CD4-positive, alpha-beta memory T cell (primary cell): Measurements from ENCODE around the gene RAB36. TPM values are rescaled to one million over a fixed set of nuclear protein-coding genes. Genes with fewer than 3 reads are reported as not detected.

ENCODE experiments used
- CTCF ChIA-PET: fragments of 350-600 bp; sonication (Branson Sonifier 250); formaldehyde crosslinking; loops from one replicate; lab custom pipeline; 2021; ENCODE audit warnings: inconsistent platforms; ENCODE audit not compliant: partially characterized antibody; lab: Charles Lee
- POLR2A ChIA-PET: fragments of 350-600 bp; sonication (Branson Sonifier 250); formaldehyde crosslinking; loops from one replicate; lab custom pipeline; 2021; ENCODE audit not compliant: partially characterized antibody; lab: Charles Lee
- DNase-seq, 5 donors: peaks; one replicate each; pipeline versions ENCODE4 v3.0.0 to v3.0.0-alpha.2; 2020 to 2022; ENCODE audit warnings: mixed read lengths in 1 of 5
- H3K27ac ChIP-seq: one replicate; pipeline ENCODE4 v1.7.0; 2013; ENCODE audit warnings: low read depth, low read length
- H3K27me3 ChIP-seq: 2 replicates; pipeline ENCODE4 v1.7.0; 2013; ENCODE audit warnings: mild to moderate bottlenecking, low read length, moderate library complexity; ENCODE audit not compliant: insufficient read depth
- H3K36me3 ChIP-seq: 2 replicates; pipeline ENCODE4 v1.7.0; 2013; ENCODE audit warnings: mild to moderate bottlenecking, low read length, moderate library complexity; ENCODE audit not compliant: insufficient read depth
- H3K4me1 ChIP-seq: 2 replicates; pipeline ENCODE4 v1.7.0; 2013; ENCODE audit warnings: mild to moderate bottlenecking, low read length, moderate library complexity; ENCODE audit not compliant: insufficient read depth
- H3K4me3 ChIP-seq, 2 donors: one replicate each; pipeline ENCODE4 v1.7.0; 2013; ENCODE audit warnings: low read length in 2 of 2, mild to moderate bottlenecking in 1 of 2
- H3K9me3 ChIP-seq, 2 donors: one replicate each; pipeline ENCODE4 v1.7.0; 2013; ENCODE audit warnings: low read length in 2 of 2, control low read depth in 1 of 2; ENCODE audit not compliant: control insufficient read depth in 1 of 2
- H3K27ac Mint-ChIP-seq, 7 donors: one replicate each; pipeline ENCODE4 v1.8.0; 2020 to 2021; ENCODE audit warnings: mixed read lengths in 7 of 7, mild to moderate bottlenecking in 6 of 7, inconsistent platforms in 3 of 7, moderate library complexity in 3 of 7
- H3K27me3 Mint-ChIP-seq, 2 donors: one replicate each; pipeline ENCODE4 v1.8.0; 2020 to 2021; ENCODE audit warnings: mixed read lengths in 2 of 2
- H3K36me3 Mint-ChIP-seq, 2 donors: one replicate each; pipeline ENCODE4 v1.8.0; 2020 to 2021; ENCODE audit warnings: mixed read lengths in 2 of 2, inconsistent platforms in 1 of 2, mild to moderate bottlenecking in 1 of 2
- H3K4me1 Mint-ChIP-seq, 4 donors: one replicate each; pipeline ENCODE4 v1.8.0; 2020 to 2021; ENCODE audit warnings: mixed read lengths in 4 of 4, mild to moderate bottlenecking in 1 of 4
- H3K4me3 Mint-ChIP-seq, 8 donors: one replicate each; pipeline ENCODE4 v1.8.0; 2020 to 2021; ENCODE audit warnings: mixed read lengths in 8 of 8, mild to moderate bottlenecking in 7 of 8, moderate library complexity in 6 of 8, inconsistent platforms in 3 of 8
- H3K9me3 Mint-ChIP-seq, 8 donors: one replicate each; pipeline ENCODE4 v1.8.0; 2020 to 2021; ENCODE audit warnings: mixed read lengths in 8 of 8, mild to moderate bottlenecking in 5 of 8, inconsistent platforms in 3 of 8, moderate library complexity in 1 of 8
- intact Hi-C: fragments of 100-400 bp; cut with micrococcal nuclease; formaldehyde crosslinking; loops from one replicate; pipeline ENCODE4 v1.15.1; 2023
- polyA plus RNA-seq, 2 donors: library from polyadenylated mRNA; unstranded; fragments of 300-500 nt; fragmentation: Illumina TruSeq; gene quantifications; one replicate each; pipeline ENCODE4 v1.2.3, GENCODE V29; 2021
- total RNA-seq, 2 experiments: library from RNA; stranded (reverse); gene quantifications; one replicate each; pipeline ENCODE4 v1.2.3, GENCODE V29; 2021

Gene RAB36
- total and polyA plus RNA-seq, 4 experiments from 2014 or later = 0.33 to 1.1 (median 0.63) TPM

DNA sequence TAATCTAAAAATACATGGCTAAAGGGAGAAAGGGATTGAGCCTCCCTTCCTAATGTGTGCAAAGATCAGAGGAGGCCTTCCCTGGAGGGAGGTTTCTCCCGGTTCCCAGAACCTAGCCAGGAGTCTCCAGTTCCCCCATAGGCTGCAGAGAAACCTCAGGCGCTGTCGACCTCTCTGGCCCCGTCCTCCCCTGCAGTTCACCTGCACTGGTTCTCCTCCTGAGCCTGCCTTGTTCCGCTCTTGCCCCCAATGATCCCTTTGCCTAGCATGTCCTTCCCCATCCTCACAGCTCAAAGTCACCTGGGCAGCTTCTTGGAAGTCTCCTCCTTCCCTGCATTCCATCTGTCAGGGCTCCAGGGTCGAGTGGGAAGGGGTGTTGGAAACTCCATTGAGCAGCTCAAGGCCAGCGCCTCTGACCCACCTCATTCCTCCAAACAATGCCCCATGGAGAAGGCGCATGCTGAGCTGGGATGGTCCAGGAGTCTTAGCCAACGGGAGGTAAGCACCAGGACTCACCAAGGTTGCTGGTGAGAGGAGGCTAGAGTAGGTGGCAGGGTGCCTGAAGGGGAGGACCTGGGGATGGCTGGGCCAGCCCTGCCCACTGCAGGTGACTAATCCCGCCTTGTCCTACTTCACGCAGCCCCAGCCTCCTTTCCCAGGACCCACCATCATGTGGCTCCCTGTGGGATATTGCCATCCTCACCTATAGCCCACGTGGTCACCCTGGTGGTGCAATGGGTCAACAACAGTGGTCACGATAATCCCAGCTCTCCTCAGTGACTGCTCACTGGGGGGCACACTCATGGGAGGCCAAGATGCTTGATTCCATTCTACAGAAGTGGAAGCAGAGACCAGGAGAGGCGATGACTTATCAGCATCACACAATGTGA, 18.9 kb upstream of the RAB36 start:
- CTCF ChIA-PET = interaction anchor here (1.0 to 10.5 kb wide), 2 partner anchors 169 to 184 kb away, joined by 3 to 185 read pairs; no protein-coding TSS in a partner anchor
- POLR2A ChIA-PET = no interaction called here
- no peaks in the 10 kb centered on the region for H3K36me3 Mint-ChIP-seq
- H3K27me3 Mint-ChIP-seq = no peaks in the 10 kb centered on the region
- no peaks in the 10 kb centered on the region for H3K9me3 Mint-ChIP-seq
- peak overlapping the region in 2 of 7 donors; percentile 35 to 42 for H3K27ac Mint-ChIP-seq
- H3K27me3 ChIP-seq = no peaks in the 10 kb centered on the region
- H3K36me3 ChIP-seq = no peaks in the 10 kb centered on the region
- no peak overlapping the region for H3K4me3 Mint-ChIP-seq
- no peak overlapping the region for H3K4me3 ChIP-seq
- intact Hi-C loops = no loop called here
- DNase-seq = no peak
- H3K27ac ChIP-seq = no peak overlapping the region
- H3K9me3 ChIP-seq = no peaks in the 10 kb centered on the region
- H3K4me1 ChIP-seq = no peaks in the 10 kb centered on the region
- peaks cover 0 to 7% (median 5%) of the 10 kb centered on the region in 4 donors for H3K4me1 Mint-ChIP-seq

DNA sequence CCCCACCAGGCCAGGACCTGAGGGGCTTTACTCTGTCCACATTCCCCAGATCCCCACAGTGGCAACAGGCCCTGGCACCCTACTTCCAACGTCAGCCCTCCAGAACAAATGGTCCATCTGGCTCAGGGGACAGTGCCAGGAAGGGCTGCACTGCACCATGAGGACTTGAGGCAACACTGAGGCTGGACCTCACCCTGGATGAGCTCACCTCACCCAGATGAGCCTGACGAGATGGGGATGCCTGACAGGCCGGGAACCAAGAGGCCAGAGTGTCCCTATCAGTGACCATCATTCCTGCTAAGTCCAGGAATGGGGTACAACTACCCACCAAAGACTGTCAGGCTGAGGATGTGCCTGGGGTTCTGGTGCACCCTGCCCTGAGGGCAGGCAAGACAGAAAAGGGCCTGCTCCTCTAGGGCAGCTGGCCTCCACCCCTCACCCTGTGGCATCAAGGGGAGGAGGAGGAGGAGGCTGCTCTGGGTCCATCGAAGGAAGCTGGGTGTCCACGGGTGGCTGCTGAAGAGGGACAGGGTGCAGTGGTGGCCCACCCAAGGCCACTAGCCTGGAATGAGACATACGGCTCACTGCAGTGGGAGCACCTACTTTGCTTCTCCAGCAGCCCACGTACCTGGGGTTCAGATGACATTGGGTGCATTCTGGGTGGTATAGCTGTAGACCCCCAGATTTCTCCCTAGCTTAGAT, 18.1 kb upstream of the RAB36 start:
- Histone ChIP-seq H3K4me3 (no peak overlapping the region), H3K4me1 (no peaks in the 10 kb centered on the region), H3K9me3 (no peaks in the 10 kb centered on the region), H3K27ac (no peak overlapping the region), H3K36me3 (no peaks in the 10 kb centered on the region), H3K27me3 (no peaks in the 10 kb centered on the region)
- no peaks in the 10 kb centered on the region for H3K36me3 Mint-ChIP-seq
- H3K9me3 Mint-ChIP-seq = no peaks in the 10 kb centered on the region
- H3K27ac Mint-ChIP-seq = no peak overlapping the region
- ChIA-PET POLR2A (no interaction called here), CTCF (interaction anchor here (1.0 to 10.5 kb wide), 9 partner anchors 8 to 185 kb away, joined by 3 to 185 read pairs (median 4); partner anchors contain the start of gene RAB36)
- no peak for DNase-seq
- H3K4me1 Mint-ChIP-seq = peaks cover 0 to 7% (median 5%) of the 10 kb centered on the region in 4 donors
- intact Hi-C loops = no loop called here
- no peaks in the 10 kb centered on the region for H3K27me3 Mint-ChIP-seq
- H3K4me3 Mint-ChIP-seq = no peak overlapping the region

DNA sequence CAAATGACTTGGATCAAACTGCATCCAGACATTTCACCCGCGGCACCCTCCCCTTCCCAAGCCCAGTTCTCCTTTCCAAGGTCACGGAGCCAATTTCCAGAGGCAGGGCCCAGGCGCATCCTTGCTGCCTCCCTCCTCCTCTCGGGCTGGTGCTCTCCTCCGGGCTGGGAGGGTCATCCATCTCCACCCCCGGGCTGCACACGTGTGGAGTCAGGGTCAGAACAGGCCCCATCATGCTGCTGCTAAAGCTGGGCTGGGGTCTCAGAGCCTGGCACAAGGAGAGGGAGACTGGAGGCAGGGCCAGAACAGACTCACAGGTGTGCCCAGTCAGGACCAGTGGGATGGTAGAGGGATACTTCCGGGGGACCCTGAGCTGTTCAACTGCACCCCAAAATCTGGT, 17.5 kb upstream of the RAB36 start:
- H3K9me3 Mint-ChIP-seq = no peaks in the 10 kb centered on the region
- no peak overlapping the region for H3K27ac Mint-ChIP-seq
- no peak for DNase-seq
- H3K4me3 Mint-ChIP-seq = no peak overlapping the region
- no peak overlapping the region for H3K4me3 ChIP-seq
- H3K36me3 ChIP-seq = no peaks in the 10 kb centered on the region
- no peaks in the 10 kb centered on the region for H3K36me3 Mint-ChIP-seq
- no peak overlapping the region for H3K27ac ChIP-seq
- ChIA-PET POLR2A (no interaction called here), CTCF (interaction anchor here (0.5 to 10.5 kb wide), 13 partner anchors 8 to 195 kb away, joined by 3 to 185 read pairs (median 3); partner anchors contain the start of gene RAB36)
- H3K27me3 Mint-ChIP-seq = no peaks in the 10 kb centered on the region
- H3K27me3 ChIP-seq = no peaks in the 10 kb centered on the region
- peaks cover 0 to 7% (median 5%) of the 10 kb centered on the region in 4 donors for H3K4me1 Mint-ChIP-seq
- no peaks in the 10 kb centered on the region for H3K9me3 ChIP-seq
- no peaks in the 10 kb centered on the region for H3K4me1 ChIP-seq
- intact Hi-C loops = loop anchor here (1.0 kb wide), 1 partner anchor 168 kb away; no protein-coding TSS in a partner anchor

DNA sequence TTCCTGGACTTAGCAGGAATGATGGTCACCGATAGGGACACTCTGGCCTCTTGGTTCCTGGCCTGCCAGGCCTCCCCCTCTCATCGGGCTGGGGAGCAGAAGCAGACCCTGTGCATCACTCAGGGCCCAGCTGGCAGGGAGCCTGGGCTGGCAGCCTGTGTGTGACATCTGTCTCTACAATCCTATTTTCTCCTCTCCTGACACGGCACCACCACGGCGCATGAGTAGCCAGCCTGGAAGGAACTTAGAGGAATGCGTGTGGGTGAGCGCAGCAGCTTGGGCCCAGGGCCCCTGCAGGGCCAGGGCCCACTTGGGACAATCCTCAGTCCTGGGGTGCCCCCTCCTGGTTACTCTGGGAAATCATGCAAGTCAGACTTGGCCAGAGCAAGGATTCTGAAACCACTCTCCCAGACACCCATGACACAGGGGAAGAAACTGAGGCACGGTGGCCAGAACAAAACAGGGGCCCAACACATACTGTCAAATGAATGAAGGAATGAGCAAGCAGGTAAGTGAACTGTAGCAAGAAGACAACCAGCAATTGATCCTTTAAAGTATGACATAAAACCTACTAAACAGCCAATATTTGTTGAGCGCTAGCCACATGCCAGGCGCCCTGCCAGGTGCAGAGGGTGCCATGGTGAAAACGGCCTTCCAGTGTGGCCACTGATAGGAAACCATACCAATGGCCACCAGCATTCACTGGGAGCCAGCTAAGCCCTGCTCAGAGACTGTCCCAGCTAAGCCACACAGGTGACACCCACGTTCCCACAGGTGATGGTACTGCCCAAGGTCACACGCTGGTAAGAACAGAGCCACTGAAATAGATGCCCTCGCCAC, 16.8 kb upstream of the RAB36 start:
- intact Hi-C loops = loop anchor here (1.0 kb wide), 1 partner anchor 169 kb away; no protein-coding TSS in a partner anchor
- H3K27me3 Mint-ChIP-seq = no peaks in the 10 kb centered on the region
- H3K27me3 ChIP-seq = no peaks in the 10 kb centered on the region
- peaks cover 0 to 7% (median 5%) of the 10 kb centered on the region in 4 donors for H3K4me1 Mint-ChIP-seq
- H3K4me1 ChIP-seq = no peaks in the 10 kb centered on the region
- H3K9me3 Mint-ChIP-seq = no peaks in the 10 kb centered on the region
- H3K27ac ChIP-seq = no peak overlapping the region
- no peak overlapping the region for H3K4me3 Mint-ChIP-seq
- no peak overlapping the region for H3K4me3 ChIP-seq
- no peaks in the 10 kb centered on the region for H3K9me3 ChIP-seq
- ChIA-PET POLR2A (no interaction called here), CTCF (interaction anchor here (0.5 to 10.5 kb wide), 15 partner anchors 9 to 196 kb away, joined by 3 to 185 read pairs (median 4); partner anchors contain the start of gene RAB36)
- DNase-seq = peak; percentile 64 to 70 (median 66)
- no peaks in the 10 kb centered on the region for H3K36me3 Mint-ChIP-seq
- H3K27ac Mint-ChIP-seq = peak overlapping the region in 4 of 7 donors; percentile 36 to 92 (median 84)
- no peaks in the 10 kb centered on the region for H3K36me3 ChIP-seq

DNA sequence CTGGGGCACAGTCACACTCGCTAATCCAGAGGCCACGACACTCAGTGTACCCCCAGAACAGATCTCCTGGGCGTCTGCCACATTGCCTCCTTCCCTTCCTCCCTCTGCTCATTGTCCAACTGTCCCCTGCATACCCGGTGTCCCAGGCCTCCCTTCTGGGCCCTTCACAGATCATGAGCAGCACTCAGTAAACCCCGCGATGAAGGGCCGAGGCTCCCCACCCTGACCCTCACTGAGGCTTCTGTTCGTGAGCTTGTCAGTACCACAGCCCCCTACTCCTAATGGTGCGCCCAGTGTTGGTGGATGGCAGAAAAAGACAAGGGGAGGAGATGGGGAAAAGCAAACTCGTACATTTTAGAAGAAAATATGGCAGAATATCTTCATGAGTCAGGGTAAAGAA, 16.1 kb upstream of the RAB36 start:
- H3K27ac Mint-ChIP-seq = no peak overlapping the region
- POLR2A ChIA-PET = no interaction called here
- CTCF ChIA-PET = interaction anchor here (1.2 to 10.5 kb wide), 4 partner anchors 9 to 171 kb away, joined by 5 to 185 read pairs (median 6); partner anchors contain the start of gene RAB36
- Histone ChIP-seq H3K4me3 (no peak overlapping the region), H3K36me3 (no peaks in the 10 kb centered on the region), H3K27me3 (no peaks in the 10 kb centered on the region), H3K27ac (no peak overlapping the region), H3K4me1 (no peaks in the 10 kb centered on the region), H3K9me3 (no peaks in the 10 kb centered on the region)
- no peaks in the 10 kb centered on the region for H3K27me3 Mint-ChIP-seq
- no peak for DNase-seq
- no peaks in the 10 kb centered on the region for H3K36me3 Mint-ChIP-seq
- H3K4me3 Mint-ChIP-seq = peak overlapping the region in 1 of 8 donors; percentile 5
- H3K4me1 Mint-ChIP-seq = peaks cover 0 to 7% (median 5%) of the 10 kb centered on the region in 4 donors
- no peaks in the 10 kb centered on the region for H3K9me3 Mint-ChIP-seq
- intact Hi-C loops = no loop called here

DNA sequence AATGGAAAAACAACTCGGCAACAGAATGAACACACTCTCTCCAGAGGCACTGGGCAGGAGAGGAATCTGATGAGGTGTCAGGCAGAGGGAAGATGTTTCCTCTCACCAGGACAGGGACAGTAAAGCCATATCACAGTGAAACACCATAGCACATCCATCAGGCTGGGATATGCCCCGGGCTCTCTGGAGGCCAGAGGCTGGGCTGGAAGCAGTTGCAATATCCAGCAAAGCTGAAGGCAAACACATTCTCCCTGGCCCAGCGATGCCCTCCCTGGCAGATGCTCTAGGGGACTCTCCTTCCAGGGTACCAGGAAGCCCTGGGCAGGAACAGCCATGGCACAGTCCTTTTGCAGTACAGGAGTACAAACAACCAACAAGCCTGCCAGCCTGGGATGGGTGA, 14.6 kb upstream of the RAB36 start:
- ChIA-PET POLR2A (interaction anchor here (1.9 to 3.2 kb wide), 2 partner anchors 11 to 14 kb away, joined by 8 read pairs; partner anchors contain the start of genes RAB36 and RSPH14), CTCF (interaction anchor here (10.5 kb wide), 1 partner anchor 173 kb away, joined by 185 read pairs; no protein-coding TSS in a partner anchor)
- Mint-ChIP-seq H3K4me1 (peaks cover 0 to 8% (median 5%) of the 10 kb centered on the region in 4 donors), H3K4me3 (no peak overlapping the region), H3K36me3 (no peaks in the 10 kb centered on the region), H3K9me3 (no peaks in the 10 kb centered on the region), H3K27ac (peak overlapping the region in 2 of 7 donors; percentile 5 to 68), H3K27me3 (no peaks in the 10 kb centered on the region)
- Histone ChIP-seq H3K4me3 (no peak overlapping the region), H3K9me3 (no peaks in the 10 kb centered on the region), H3K27ac (no peak overlapping the region), H3K4me1 (no peaks in the 10 kb centered on the region), H3K36me3 (no peaks in the 10 kb centered on the region), H3K27me3 (no peaks in the 10 kb centered on the region)
- no peak for DNase-seq
- intact Hi-C loops = no loop called here
